Left lung (tissue), 10 donors: ENCODE data around the gene BAHCC1. TPM values are rescaled to one million over a fixed set of nuclear protein-coding genes. Genes with fewer than 3 reads are reported as not detected.
A peak's percentile ranks its signal among the peaks of the same experiment; 100 is the strongest.

ENCODE experiments used
- ATAC-seq: fragments of 200-7000 bp; cut with Tn5 transposase; one replicate; pipeline ENCODE4 v1.9.1; 2020; ENCODE audit warnings: moderate library complexity
- DNase-seq, 4 donors: peaks; one replicate each; pipeline ENCODE4 v3.0.0-alpha.2; 2013 to 2020
- H3K27ac ChIP-seq, 2 donors: fragments of 200-600 bp; sonication (generic) in 1 of 2; one replicate each; pipeline versions ENCODE4 v1.5.0 to v1.8.0; 2020 to 2021
- H3K27me3 ChIP-seq, 2 donors: fragments of 200-600 bp; sonication (generic) in 1 of 2; one replicate each; pipeline versions ENCODE4 v1.5.0 to v1.8.0; 2020 to 2021
- H3K36me3 ChIP-seq, 2 donors: fragments of 200-600 bp; sonication (generic) in 1 of 2; one replicate each; pipeline versions ENCODE4 v1.5.0 to v1.8.0; 2020 to 2021
- H3K4me1 ChIP-seq, 2 donors: fragments of 200-600 bp; one replicate each; pipeline ENCODE4 v1.8.0; 2021
- H3K4me3 ChIP-seq, 2 donors: fragments of 200-600 bp; sonication (generic) in 1 of 2; one replicate each; pipeline versions ENCODE4 v1.5.0 to v1.8.0; 2020 to 2021; ENCODE audit warnings: mild to moderate bottlenecking in 1 of 2
- H3K9me3 ChIP-seq, 2 donors: fragments of 200-600 bp; sonication (generic) in 1 of 2; one replicate each; pipeline versions ENCODE4 v1.5.0 to v1.8.0; 2020 to 2021
- CTCF ChIP-seq, 2 donors: fragments of 200-600 bp; sonication (generic) in 1 of 2; IDR thresholded peaks; one replicate each; pipeline versions ENCODE4 v1.5.0 to v1.8.0; 2021; ENCODE audit warnings: antibody characterized with exemption in 2 of 2
- intact Hi-C, 2 donors: fragments of 100-400 bp; cut with DNase I; formaldehyde crosslinking; loops; one replicate each; pipeline versions ENCODE4 v1.11.2 to v1.14.2; 2022
- polyA plus RNA-seq, 6 donors: library from polyadenylated mRNA; unstranded; fragments of 120-200 nt; gene quantifications; one replicate each; pipeline ENCODE4 v1.2.1, GENCODE V29; 2013; ENCODE audit not compliant: insufficient read length in 6 of 6
- total RNA-seq, 2 donors: library from RNA; stranded (reverse); fragmentation: NEBNext Ultra II Directional; extraction: Animal tissue kit (Norgen Biotek cat#: 25700); gene quantifications; one replicate each; pipeline ENCODE4 v1.2.1, GENCODE V29; 2021
- donor health status: DM: no; HTN: yes; CAD: no.
- donor health status: DM: no; HTN: no; CAD: no.

Gene BAHCC1
- total and polyA plus RNA-seq, 8 donors, result 13.6 to 28.5 (median 21.4) TPM

DNA sequence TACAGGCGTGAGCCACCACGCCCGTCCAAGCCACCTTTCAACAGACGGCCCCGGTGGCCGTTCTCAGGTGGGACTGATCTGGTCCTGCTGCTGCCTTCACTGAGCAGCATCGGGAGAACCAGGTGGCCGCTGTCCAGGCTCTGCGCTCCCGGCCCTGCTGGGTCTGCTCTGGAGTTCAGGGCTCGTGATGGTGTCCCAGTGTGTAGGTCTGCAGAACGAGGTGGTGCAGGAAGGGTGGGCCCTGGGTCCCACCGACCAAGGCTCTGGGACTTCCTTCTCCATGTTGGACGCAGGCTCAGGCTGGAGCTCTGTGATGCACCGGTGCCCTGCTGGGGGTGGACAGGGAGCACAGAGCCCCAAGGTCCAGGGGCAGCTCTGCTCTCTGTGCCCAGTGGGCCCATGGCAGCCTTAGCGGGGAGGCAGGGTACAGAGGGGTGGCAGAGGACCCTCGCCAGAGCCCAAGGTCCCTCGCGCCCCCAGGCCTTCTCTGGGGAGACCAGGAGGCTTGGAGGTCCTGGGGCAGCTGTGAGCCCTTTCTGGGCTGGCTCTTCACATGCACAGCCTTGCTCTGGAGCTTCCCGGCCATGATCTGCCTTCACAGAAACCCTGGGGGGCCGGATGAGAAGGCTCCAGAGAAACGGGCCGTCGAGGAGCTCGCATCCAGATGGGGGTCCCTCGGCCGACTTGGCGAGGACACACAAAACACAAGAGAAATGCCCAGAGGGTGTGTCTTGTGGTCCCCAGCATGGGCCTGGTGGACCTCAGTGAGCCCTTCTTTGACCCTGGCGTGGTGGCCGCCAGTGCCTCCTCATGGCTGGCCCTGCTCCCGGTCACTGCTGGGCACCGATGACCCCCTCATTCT, 26.9 kb upstream of the BAHCC1 start:
- Histone ChIP-seq H3K27ac (no peak overlapping the region), H3K4me1 (peaks cover 11 to 37% of the 10 kb centered on the region in 2 donors), H3K27me3 (peaks cover 0 to 38% of the 10 kb centered on the region in 2 donors), H3K9me3 (no peaks in the 10 kb centered on the region), H3K36me3 (no peaks in the 10 kb centered on the region), H3K4me3 (no peak overlapping the region)
- TF ChIP-seq CTCF (IDR thresholded peaks at IDR 0.05), result no peak
- intact Hi-C loops, result no loop called here
- ATAC-seq (no peak), DNase-seq (no peak)

DNA sequence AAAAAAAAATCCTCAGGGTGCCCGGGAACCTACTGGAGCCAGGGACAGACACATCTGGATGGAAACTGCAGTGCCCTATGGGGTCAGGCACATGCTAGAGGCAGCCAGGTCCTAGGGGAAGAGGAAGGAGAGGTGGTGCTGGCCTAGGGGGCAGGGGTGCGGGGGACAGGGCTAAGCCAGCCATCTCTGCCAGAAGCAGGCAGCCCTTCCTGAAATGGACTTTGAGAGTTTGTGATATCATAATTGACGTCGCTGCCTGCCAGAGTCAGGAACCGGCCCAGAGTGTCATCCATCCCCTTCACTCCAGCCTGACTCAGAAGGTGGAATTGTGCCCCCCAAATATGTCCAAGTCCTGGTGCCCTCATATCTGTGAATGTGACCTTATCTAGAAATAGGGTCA, 25.0 kb upstream of the BAHCC1 start:
- ATAC-seq, result no peak

DNA sequence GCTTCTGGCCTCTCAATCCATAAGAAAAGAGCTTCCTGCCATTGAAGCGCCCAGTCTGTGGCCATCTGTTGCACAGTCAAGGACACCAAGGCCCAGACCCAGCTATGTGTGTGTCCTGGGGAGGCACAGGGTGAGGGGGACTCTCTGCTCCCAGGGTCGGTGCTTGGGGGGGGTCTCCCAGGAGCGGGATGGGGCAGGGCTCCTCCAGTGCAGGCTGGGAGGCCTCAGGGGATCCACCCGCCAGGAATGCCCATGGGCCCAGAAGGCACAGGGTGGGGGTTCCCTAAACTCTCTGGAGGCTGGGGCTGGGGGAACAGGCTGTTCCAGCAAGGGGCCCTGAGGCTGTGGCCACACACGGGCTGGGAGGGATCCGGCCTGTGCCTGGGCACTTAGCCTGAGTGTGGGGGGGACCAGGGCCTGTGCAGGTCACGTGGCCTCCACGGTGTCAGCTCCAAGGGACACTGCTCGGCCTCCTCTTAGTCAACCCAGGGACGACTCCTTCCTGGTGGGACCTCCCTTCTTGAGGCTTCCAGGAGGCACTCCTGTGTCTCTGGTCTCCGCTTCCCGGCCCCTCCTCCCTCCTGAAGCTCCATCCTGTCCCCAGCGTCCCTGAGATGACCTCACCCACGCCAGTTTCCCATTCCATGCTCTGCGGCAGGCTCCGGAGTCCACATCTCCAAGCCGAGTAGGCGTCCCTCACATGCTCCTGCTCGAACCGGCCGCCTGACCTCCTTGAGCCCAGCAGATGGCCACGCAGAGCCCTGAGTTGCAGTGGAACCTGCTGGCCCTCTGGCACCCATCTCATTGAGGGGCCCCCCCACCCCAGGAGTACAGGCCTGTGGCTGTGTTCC, 23.1 kb upstream of the BAHCC1 start:
- intact Hi-C loops, result no loop called here
- Histone ChIP-seq H3K4me1 (peaks cover 0 to 21% of the 10 kb centered on the region in 2 donors), H3K4me3 (no peak overlapping the region), H3K27me3 (peaks cover 0 to 3% of the 10 kb centered on the region in 2 donors), H3K9me3 (no peaks in the 10 kb centered on the region), H3K36me3 (no peaks in the 10 kb centered on the region), H3K27ac (no peak overlapping the region)
- no peak for DNase-seq
- peak; percentile 80 for ATAC-seq
- TF ChIP-seq CTCF (IDR thresholded peaks at IDR 0.05), result peak in 1 of 2 donors; percentile 26

More for the DNA sequence above, 25.0 kb upstream of the BAHCC1 start:
- Histone ChIP-seq H3K9me3 (no peaks in the 10 kb centered on the region), H3K27ac (no peak overlapping the region), H3K27me3 (peaks cover 0 to 21% of the 10 kb centered on the region in 2 donors), H3K4me3 (no peak overlapping the region), H3K36me3 (no peaks in the 10 kb centered on the region), H3K4me1 (peaks cover 5 to 30% of the 10 kb centered on the region in 2 donors)
- intact Hi-C loops, result no loop called here
- DNase-seq, result no peak
- no peak for TF ChIP-seq CTCF (IDR thresholded peaks at IDR 0.05)

DNA sequence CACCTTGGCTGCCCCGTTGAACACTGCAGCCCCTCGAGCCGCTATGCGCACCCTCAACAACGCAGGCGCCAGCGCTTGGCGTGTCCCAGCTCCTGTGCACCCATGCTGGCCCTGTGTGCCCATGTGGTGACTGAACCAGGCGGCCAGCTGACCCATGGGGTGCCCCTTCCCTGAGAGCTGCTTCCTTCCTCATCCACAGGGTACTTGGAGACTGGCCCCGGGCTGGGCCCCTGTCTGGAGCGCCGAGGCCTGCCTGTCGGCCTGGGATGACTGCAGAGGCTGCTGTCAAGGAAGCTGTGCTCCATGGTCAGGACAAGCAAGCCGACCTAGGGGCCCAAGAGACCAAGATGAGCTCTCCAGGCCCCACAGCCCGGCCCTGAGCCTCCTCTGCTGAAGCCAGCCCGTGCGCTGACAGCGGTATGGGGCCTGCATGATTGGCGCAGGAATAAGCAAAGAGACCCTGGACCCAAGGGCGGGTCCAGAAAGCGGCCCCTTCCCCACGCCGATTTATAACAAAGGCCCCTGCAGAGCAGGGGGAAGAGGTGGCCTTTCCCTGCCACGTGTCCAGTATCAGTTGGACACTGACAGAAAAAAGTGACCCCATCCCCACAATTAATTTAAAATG, 21.6 kb upstream of the BAHCC1 start:
- Histone ChIP-seq H3K4me3 (no peak overlapping the region), H3K4me1 (peaks cover 0 to 21% of the 10 kb centered on the region in 2 donors), H3K9me3 (no peaks in the 10 kb centered on the region), H3K27ac (no peak overlapping the region), H3K27me3 (no peaks in the 10 kb centered on the region), H3K36me3 (no peaks in the 10 kb centered on the region)
- no peak for TF ChIP-seq CTCF (IDR thresholded peaks at IDR 0.05)
- peak in 1 of 4 donors; percentile 75 for DNase-seq
- peak; percentile 50 for ATAC-seq
- intact Hi-C loops, result no loop called here
